Testis (tissue), 2 donors: ENCODE data around the gene EFCAB11.

ENCODE experiments used
- POLR2A ChIP-seq: fragments of 450-650 bp; IDR thresholded peaks from one replicate; pipeline ENCODE4 v1.6.1; 2017; ENCODE audit warnings: antibody characterized with exemption, mild to moderate bottlenecking, moderate library complexity
- TF ChIP-seq, protein P1 (sequence below), 3 experiments: fragments of 450-650 bp in 2 of 3; fragments of 200-600 bp in 1 of 3; sonication (generic) in 1 of 3; IDR thresholded peaks; one replicate each; pipeline ENCODE4 v1.5.1; 2016 to 2019; ENCODE audit warnings: antibody characterized with exemption in 3 of 3, mild to moderate bottlenecking in 2 of 3, moderate library complexity in 1 of 3

DNA sequence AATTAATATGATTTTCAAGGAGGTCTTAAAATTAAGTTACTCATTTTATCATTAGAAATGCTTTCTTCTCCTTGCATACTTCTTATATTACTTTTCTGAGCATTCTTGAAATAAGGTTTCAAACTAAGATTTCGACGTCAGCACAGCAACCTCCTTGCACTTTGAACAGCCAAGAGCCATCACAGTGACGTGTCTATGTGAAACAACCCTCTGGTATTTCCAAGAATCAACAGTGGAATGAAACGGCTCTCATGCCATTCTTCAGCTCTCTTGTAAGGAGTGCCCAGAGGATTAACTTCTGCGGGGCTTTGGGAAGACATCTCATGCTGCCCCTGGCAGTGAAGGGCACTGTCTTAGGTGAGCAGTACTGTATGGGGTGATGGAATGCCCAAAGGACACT lies 109.2 kb downstream of the EFCAB11 start:
- no peak for TF ChIP-seq POLR2A
- TF ChIP-seq, protein P1, sequence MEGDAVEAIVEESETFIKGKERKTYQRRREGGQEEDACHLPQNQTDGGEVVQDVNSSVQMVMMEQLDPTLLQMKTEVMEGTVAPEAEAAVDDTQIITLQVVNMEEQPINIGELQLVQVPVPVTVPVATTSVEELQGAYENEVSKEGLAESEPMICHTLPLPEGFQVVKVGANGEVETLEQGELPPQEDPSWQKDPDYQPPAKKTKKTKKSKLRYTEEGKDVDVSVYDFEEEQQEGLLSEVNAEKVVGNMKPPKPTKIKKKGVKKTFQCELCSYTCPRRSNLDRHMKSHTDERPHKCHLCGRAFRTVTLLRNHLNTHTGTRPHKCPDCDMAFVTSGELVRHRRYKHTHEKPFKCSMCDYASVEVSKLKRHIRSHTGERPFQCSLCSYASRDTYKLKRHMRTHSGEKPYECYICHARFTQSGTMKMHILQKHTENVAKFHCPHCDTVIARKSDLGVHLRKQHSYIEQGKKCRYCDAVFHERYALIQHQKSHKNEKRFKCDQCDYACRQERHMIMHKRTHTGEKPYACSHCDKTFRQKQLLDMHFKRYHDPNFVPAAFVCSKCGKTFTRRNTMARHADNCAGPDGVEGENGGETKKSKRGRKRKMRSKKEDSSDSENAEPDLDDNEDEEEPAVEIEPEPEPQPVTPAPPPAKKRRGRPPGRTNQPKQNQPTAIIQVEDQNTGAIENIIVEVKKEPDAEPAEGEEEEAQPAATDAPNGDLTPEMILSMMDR (IDR thresholded peaks at IDR 0.05), result no peak
